Measurements from ENCODE around the gene DCAF11. TPM values are rescaled to one million over a fixed set of nuclear protein-coding genes. Genes with fewer than 3 reads are reported as not detected.
A peak's percentile ranks its signal among the peaks of the same experiment; 100 is the strongest.

DCAF11 gene
- total RNA-seq, 2 donors from 2014 or later = 54.1 to 69.8 TPM

GRCh38 chr14:24160499-24160849 is 45.9 kb downstream of the DCAF11 start:
- no peak for TF ChIP-seq CTCF (IDR thresholded peaks at IDR 0.05)
- H3K27ac ChIP-seq = peak overlapping the region; percentile 96
- H3K27me3 ChIP-seq = no peaks in the 10 kb centered on the region
- H3K4me1 ChIP-seq = peaks cover 0 to 30% of the 10 kb centered on the region in 2 donors
- no peak for DNase-seq (ENCODE audit: low spot score)
- H3K9me3 ChIP-seq = no peaks in the 10 kb centered on the region
- peaks cover 71% of the 10 kb centered on the region for H3K36me3 ChIP-seq
- H3K4me3 ChIP-seq = no peak overlapping the region

GRCh38 chr14:24160850-24161804 is 46.5 kb downstream of the DCAF11 start, which contains the start of gene IRF9:
Gene IRF9, plus strand, starts transcription at chr14:24161265. Its CDS starts 880 bp downstream, at chr14:24162145.
- peaks cover 0 to 30% of the 10 kb centered on the region in 2 donors for H3K4me1 ChIP-seq
- H3K36me3 ChIP-seq = peaks cover 71% of the 10 kb centered on the region
- H3K9me3 ChIP-seq = no peaks in the 10 kb centered on the region

GRCh38 chr14:24162093-24162492 is 47.5 kb downstream of the DCAF11 start:
- peak overlapping the region; percentile 96 for H3K27ac ChIP-seq
- peaks cover 71% of the 10 kb centered on the region for H3K36me3 ChIP-seq
- no peak for DNase-seq (ENCODE audit: low spot score)
- H3K27me3 ChIP-seq = no peaks in the 10 kb centered on the region
- no peak for TF ChIP-seq CTCF (IDR thresholded peaks at IDR 0.05)
- H3K4me1 ChIP-seq = peaks cover 0 to 30% of the 10 kb centered on the region in 2 donors
- peak overlapping the region; percentile 62 to 68 for H3K4me3 ChIP-seq
- no peaks in the 10 kb centered on the region for H3K9me3 ChIP-seq

More at GRCh38 chr14:24160850-24161804, 46.5 kb downstream of the DCAF11 start, which contains the start of gene IRF9:
- peak; percentile 90 to 93 for TF ChIP-seq CTCF (IDR thresholded peaks at IDR 0.05)
- Histone ChIP-seq H3K27me3 (no peaks in the 10 kb centered on the region), H3K27ac (peak within 1 kb of the TSS; percentile 96), H3K4me3 (peak within 1 kb of the TSS; percentile 62 to 68)
- DNase-seq (ENCODE audit: low spot score) = peak; percentile 99

GRCh38 chr14:24164518-24164991 is 50.0 kb downstream of the DCAF11 start:
- Histone ChIP-seq H3K9me3 (no peaks in the 10 kb centered on the region), H3K27ac (no peak overlapping the region), H3K27me3 (no peaks in the 10 kb centered on the region), H3K4me3 (no peak overlapping the region), H3K4me1 (peaks cover 0 to 30% of the 10 kb centered on the region in 2 donors), H3K36me3 (peaks cover 70% of the 10 kb centered on the region)
- TF ChIP-seq CTCF (IDR thresholded peaks at IDR 0.05) = no peak
- DNase-seq (ENCODE audit: low spot score) = no peak

- Histone ChIP-seq H3K9me3 (no peaks in the 10 kb centered on the region), H3K4me1 (peaks cover 0 to 25% of the 10 kb centered on the region in 2 donors), H3K4me3 (no peak overlapping the region), H3K27me3 (no peaks in the 10 kb centered on the region), H3K27ac (no peak overlapping the region), H3K36me3 (peaks cover 58% of the 10 kb centered on the region)
- no peak for DNase-seq (ENCODE audit: low spot score)
- no peak for TF ChIP-seq CTCF (IDR thresholded peaks at IDR 0.05)
Observed at GRCh38 chr14:24165785-24166184, 51.2 kb downstream of the DCAF11 start.
